Inferior parietal cortex (tissue), 1 donor: ENCODE measurements around the gene DDIT3.
A peak's percentile ranks its signal among the peaks of the same experiment; 100 is the strongest.
"Not testable (repeated sequence)": the region's sequence is repeated elsewhere in the genome, so short reads cannot be mapped to it uniquely, and the experiment has no call there.

Source experiments
- DNase-seq: peaks from one replicate; pipeline ENCODE4 v3.0.0-alpha.2; 2016; ENCODE audit errors: extremely low spot score

The DDIT3 gene, protein sequence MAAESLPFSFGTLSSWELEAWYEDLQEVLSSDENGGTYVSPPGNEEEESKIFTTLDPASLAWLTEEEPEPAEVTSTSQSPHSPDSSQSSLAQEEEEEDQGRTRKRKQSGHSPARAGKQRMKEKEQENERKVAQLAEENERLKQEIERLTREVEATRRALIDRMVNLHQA

DNA sequence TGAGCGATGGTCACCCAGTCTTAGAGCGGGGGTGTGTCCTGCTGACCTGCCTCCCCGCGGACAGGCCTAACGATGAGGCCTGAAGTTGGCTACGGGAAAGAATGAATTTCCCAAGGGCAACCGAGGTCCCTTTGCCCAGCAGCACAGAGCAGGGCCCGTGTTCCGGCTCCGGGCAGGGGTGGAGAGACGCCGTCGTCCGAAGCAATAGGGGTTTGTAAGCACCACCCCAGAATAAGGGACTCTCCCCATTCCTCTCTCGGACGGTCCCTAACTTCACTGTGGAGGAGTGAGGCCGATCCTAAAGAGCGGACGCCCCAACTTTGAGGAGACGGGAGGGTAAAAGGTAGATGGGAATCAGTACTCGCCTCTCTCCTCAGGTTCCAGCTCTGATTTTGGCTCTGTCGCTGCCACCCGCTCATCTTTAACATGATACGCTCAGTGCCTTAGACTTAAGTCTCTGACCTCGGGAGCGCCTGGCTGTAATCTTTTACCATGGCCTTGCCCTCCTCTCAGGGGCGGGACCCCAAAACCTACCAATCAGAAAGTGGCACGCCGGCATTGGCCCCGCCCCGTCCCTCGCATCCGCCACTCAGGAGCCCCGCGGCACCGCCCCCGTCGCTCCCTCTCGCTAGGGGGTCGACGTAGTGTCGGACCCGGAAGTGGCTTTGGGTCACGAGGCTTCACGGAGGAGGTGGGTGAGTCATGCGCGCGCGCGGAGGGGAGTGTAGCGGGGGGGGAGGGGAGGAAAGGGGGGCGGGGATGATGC, at the start of gene DDIT3:
Gene DDIT3, minus strand, starts transcription at position 462 of the 766 bp plus-strand sequence. CDS start 3,108 bp downstream, outside the sequence.
- DNase-seq: peak; percentile 98

DNA sequence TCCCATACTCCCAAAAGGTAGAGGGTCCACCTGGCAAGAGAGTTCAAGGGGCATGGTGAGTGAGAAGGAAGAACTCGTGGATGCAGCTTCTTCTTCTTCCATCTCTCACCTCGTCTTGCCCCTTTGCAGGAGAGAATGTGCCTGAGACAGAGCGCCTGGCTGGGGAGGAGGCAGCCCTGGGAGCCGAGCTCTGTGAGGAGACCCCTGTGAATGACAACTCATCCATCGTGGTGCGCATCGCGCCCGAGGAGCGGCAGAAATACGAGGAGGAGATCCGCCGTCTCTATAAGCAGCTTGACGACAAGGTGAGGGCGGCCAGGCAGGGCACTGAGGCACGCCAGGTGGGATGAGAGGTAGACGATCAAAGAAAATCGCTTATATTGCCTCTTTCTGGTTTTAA, 49.5 kb upstream of the DDIT3 start:
- DNase-seq: no peak

DNA sequence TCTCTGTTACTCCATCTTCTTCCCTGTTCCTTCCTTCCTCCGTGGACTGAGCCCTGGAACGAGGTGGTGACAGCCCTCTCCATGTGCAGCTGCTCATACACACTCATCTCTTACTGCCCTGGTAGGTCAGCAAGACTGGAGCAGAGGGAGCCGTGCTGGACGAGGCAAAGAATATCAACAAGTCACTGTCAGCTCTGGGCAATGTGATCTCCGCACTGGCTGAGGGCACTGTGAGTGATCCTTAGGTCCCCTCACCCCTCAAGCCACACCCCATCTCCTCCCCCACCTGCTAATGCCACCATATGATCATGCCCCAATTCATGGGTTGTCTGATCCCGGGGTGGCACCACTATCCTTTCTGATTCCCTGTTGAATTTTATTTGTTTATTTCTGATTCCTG, 48.5 kb upstream of the DDIT3 start:
- DNase-seq: no peak

DNA sequence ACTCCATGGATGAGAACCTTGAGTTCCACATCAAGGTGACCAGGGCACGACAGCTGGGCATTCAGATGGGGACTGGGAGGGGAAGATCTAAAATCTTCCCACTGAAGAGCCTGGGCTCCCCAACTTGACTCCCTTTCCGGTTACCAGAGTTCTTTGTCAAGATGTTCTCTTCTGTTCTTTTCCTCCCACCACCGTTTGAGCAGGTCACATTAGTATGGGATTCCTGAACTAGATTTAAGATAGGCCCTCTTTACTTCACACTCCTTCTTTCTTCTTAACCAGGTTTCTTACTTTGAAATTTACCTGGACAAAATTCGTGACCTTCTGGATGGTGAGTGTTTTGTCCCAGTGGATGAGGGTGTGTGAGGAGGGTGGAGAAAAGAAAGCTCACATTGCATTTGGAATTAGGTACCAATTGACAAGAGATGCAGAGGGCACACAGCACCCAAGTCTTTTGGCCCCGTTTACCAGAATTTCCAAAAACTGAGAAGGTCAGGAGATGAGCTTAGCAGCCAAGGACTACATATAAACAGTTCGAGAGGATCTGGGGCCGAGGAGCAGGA, 43.9 kb upstream of the DDIT3 start:
- no peak for DNase-seq

DNA sequence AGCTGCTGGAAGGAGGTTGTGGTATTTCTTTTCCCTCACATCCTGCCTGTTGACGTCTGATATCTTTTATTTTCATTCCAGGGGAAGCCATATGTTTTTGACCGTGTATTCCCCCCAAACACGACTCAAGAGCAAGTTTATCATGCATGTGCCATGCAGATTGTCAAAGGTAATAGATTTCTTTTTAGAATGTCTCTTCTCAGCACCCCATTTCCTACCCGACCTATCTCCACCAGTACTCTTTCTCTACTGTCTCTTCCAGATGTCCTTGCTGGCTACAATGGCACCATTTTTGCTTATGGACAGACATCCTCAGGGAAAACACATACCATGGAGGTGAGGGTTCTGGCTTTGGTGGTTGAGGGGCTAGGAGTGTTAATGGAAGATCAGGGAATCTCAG, 43.0 kb upstream of the DDIT3 start:
- DNase-seq: no peak

DNA sequence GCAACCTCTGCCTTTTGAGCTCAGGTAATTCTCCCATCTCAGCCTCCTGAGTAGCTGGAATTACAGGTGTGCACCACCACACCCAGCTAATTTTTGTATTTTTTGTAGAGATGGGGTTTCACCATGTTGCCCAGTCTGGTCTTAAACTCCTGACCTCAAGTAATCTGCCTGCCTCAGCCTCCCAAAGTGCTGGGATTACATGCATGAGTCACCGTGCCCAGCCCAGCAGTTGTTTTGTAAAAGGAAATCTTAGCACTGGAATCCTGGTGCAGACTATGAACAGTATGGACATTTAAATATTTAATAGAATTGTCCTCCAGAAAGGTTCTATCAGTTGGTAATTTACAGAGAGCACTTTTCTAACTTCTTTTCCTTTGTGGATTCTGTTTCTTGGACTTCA, 40.8 kb upstream of the DDIT3 start:
- not testable (repeated sequence) for DNase-seq

DNA sequence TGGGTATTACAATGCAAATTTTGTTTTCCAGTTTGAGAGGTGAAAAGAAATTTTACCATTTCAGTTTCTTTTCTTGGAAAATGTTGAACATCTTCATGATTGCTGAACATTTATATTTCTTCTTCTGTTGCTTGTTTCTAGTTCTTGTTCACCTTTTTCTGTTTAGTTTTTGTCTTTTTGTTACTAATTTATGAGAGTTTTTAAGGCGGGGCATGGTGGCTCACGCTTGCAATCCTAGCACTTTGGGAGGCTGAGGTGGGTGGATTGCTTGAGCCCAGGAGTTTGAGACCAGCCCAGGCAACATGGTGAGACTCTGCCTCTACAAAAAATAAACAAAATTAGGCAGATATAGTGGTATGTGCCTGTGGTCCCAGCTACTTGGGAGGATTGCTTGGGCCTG, 40.2 kb upstream of the DDIT3 start:
- DNase-seq: no peak

DNA sequence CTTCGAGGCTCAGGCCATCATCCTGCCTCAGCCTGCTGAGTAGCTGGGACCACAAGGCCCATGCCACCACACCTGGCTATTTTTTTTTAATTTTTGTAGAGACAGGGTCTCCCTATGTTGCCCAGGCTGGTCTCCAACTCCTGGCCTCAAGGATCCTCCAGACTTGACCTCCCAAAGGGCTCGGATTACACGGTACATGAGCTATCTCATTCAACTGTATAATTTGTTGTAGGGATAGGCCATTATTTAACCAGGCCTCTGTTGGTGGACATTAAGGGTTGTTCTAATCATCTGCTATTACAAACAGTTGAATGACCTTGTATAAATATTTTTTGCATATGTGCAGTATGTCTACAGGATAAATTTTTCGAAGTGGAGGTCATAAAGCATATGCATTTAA, 38.5 kb upstream of the DDIT3 start:
- no peak for DNase-seq

DNA sequence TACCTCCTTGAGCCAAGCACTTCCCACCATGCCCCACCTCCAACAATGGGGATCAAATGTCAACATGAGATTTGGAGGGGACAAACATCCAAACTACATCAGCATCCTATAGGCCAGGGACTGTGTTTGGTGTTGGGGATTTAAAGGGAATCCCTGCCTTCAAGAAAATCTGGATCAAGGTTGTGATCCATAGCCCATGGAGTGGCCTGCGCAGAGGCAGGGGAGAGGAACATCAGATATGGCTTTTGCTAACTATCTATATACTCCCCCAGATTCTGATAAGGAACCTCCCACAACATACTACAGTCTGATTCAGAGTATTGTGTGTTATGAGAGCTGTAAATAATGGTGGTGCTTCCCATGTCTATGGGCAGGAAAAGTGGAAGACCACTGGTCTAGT, 34.6 kb upstream of the DDIT3 start:
- DNase-seq: no peak

DNA sequence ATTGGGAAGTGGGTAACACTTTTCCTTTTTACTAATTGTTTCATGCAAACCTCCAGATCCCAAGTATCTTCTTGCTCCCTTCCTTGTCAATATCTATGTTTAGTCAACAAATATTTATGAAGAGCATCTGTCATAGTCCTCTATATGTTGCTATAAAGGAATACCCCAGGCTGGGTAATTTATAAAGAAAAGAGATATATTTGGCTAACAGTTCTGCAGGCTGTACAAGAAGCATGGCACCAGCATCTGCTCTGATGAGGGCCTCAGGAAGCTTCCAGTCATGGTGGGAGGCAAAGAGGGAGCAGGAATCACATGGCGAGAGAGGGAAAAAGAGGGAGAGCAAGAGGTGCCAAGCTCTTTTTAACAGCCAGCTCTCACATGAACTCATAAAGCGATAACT, 34.1 kb upstream of the DDIT3 start:
- no peak for DNase-seq

DNA sequence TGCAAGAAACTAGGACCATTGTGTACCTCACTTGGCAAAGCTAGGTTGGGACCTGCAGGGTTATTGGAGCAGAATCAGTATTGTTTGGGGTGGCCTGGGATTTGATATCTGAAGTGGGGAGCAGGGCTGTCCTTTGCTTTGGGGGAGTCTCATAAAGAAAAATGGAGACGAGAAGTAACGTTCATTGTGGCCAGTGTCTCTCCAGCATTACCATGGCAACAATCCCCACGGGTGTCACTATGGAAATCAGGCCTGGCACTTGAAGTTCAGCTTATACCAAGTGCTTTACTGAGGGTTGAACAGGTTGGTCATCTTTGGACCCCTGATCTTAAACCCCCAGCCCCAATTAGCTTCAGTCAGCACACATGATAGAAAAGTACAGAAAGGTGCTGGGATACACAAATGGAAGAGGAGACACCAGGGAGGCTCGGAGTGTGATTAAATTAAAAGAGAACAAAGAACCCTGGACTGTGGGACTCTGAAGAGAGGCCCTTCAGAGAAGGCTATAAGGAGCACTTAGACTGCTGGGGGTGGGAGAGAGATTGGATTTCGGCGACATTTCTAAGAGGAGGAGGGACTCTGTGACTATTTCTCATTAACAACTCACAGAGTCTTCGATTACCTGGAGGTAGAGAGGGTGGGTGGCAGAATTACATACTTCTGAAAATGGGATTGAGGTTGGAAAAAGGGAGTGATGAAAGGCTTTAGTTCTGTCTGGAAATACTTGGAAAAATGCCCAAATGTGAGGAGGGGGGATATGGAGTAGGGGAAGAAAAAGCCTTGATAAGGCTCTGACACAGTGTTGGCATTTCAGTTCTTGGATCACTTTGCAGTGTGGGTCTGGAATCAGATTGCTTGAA, 33.3 kb upstream of the DDIT3 start:
- DNase-seq: no peak

DNA sequence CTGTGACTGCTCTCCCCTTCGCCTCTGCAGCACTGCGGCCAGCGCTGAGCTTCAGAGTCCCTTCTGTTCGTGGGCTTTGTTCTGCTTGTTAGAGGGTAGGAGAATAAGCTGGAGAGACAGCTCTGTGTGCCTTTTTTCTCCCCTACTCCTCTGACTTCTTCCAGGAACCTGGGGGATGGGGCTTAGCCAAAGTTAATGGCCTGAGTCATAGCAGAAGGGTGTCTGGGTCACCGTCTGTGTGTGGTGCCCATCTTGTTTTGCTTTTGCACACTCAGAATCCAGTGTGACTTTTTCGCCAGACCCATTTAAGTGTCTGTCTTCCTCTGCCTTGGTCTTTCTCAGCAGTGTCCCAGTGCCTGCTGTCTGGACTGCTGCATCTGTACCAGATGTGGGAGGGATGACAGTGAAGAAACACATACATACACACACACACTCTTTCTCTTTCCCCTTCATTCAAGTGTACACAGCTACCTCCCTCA, 32.6 kb upstream of the DDIT3 start:
- DNase-seq: no peak

DNA sequence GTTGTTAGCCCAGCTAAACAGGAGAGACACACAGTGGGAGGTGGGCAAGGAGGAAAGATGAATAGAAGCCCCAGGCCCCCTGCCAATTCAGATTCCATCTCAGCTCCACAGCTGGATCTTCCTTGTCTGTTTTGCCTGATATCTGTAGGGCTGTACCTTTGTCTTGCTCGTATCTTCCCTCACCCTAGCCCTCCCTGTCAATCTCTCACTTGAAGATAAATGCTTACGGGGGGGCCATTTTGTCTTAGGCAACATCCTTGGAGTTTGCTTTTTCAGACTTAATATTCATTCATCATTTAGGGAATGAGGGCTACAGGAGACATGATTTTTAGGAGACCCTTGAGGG, 32.0 kb upstream of the DDIT3 start:
- no peak for DNase-seq

DNA sequence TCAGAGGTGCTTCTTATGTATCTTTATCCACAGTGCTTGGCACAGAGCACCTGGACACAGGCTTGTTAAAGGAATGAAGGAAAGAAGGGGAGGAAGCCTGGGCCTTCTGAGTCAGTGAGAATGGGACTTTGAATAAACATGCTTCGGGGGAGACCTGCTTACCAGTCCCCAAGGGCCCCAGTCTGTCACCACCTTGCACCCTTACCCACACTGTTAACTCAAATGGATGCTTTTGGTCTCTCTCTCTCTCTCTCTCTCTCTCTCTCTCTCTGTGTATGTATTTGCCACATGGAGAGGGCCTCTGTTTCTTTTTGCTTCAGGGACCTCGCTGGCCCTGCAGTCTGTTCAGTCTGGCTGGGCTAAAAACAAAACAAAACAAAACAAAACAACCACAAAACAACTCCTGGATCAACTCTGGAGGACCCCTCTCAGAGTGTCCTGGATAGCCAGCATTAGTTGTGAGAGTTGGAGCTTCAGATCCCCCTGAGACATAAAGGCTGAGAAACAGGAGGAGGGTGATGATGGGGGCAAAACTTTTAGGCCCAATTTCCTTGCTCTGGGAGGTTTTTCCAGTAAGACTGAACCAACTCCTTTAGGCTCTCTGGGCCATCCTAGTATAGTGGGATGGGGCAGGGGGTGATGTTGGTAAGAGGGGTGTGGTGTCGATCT, 31.5 kb upstream of the DDIT3 start:
- no peak for DNase-seq

DNA sequence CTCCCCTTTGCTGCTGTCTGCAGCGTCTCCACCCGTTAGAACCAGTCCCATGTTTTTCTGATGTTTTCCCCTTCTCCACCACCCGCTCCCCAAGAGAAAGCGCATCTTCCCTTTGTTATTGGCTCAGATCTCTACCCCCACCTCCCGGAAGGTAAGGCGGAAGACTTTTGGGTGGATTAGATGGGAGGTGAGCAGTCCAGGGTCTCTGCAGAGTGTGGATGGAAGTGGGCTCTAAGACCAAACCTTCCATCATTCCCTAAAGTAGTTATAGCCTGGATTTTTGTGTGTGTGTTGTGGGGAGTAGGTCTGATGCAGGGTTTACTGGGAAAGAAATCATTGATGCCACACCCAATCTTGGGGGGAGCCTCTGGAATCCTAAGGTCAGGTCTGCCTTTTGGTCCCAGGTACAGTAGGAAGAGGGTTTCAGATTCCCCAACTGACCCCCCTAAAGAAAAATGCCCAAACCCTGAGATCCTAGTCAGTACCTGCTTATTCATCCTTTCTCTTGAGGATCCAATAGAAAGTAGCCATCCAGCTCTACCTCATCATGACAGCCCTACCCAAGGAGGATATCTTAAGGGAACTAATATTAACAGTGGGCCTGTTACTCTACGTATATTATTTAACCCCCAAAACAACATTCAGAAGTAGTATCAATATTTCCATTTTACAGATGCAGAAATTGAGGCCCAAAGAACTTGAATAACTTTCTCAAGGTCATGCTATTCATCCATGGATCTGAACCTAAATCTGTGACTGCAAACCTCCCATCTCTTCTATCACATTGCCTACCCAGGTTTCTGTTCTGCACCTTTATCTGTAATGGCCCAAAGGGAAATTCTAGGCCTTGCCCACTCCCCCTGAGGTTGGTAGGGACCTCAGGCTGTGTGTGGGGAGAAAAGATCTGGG, 30.6 kb upstream of the DDIT3 start:
- DNase-seq: no peak

DNA sequence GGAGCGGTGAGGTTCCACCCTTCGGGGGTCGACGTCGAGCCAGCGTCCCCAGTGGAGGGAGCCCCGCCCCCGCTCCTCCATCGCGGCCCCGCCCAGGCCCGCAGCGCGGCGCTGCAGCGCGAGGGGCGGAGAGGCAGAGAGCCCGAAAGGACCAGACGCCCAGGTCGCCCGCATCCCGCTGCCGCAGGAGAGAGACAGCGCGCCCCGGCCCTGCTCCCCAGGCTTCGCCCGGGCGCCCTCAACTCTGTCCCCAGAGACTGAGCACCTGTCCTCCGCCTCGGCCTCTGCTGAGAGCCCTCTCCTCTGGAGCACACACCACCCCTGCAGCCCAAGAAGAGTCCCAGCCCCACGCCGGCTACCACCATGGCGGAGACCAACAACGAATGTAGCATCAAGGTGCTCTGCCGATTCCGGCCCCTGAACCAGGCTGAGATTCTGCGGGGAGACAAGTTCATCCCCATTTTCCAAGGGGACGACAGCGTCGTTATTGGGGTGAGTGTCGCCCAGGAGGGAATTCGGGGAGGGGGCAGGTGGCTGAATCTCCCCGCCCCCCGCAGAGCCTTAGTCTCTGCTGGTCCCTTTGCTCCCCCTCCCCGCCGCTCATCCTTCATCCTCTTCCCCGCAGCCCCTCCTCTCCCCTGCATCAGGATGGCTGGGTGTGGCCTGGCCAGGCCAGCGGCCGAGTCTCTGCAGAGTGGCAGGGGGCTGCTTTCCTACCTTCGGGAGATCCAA, 29.8 kb upstream of the DDIT3 start, which contains the start of gene KIF5A:
Gene KIF5A, plus strand, starts transcription at position 136 of the 732 bp plus-strand sequence. Its CDS starts 228 bp downstream, at position 364.
- DNase-seq: peak; percentile 64

DNA sequence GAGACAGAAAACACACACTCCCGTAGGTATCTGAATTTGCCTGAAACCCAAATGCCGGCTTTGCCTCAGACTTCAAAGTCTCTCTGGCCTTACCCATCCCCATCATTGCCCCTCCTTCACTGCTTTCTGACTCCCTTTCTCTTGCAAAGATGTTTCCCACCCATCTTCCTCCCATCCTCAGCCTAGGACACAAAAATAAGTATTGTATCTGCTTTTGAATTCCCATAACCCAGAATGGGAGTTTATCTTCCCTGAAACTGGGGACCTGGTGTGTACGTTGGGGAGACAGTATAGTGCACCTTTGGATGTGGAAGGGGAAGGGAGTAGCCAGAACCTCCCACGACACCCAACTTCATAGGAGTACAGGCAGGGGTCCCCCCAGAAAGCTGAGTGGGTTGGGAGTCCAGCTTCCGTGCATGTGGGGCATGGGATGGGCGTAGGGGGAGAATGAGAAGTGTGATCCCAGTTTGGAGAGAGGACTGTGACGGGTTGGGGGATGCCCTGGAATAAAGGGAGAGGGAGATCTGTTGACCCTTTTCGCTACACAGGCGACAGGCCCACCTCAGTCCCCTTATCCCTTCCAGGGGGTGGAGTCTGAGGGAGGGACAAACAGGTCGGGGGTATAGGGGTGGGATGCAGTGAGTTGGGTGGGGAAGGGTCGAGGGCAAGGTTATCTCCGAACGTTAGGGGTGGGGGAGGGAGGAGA, 29.0 kb upstream of the DDIT3 start:
- no peak for DNase-seq

DNA sequence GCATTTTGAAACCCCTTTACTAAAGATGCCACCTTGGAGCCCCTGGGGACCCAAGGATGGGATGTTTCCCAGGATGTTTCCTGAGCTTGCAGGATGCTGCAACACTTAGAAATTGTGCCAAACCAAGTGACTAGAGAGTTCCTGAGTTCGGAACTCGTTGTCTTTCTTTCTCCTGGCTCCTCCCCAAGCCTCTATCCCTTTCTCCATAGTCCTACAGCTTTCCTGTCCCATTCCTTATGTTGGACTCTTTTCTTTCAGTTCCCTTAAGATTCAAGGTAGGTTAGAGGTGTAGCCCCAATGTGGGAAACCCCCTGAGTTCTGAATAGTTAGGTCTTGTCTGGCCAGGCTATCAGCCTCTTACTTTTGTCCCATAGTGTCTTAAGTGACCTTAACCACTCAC, 28.2 kb upstream of the DDIT3 start:
- no peak for DNase-seq

DNA sequence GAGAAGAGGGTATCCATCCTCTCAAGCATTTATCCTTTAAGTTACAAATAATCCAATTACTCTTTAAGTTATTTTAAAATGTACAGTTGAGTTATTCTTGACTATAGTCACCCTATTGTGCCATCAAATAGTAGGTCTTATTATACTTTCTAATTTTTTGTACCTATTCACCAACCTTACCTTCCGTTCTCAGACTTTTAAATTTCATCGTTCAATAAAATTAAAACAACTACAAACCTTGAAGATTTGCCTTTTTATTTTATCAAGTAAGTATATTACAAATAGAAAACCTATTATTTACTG, 27.6 kb upstream of the DDIT3 start:
- no peak for DNase-seq
